Astrocyte (in vitro differentiated cells and primary cell): ENCODE measurements around the gene INSYN1.

Source experiments
- CTCF ChIP-seq: IDR thresholded peaks from 2 replicates; pipeline ENCODE4 v1.5.1; 2011; ENCODE audit warnings: low read depth, mild to moderate bottlenecking, inconsistent platforms, low read length, moderate library complexity; ENCODE audit not compliant: insufficient read depth
- EZH2 ChIP-seq: IDR thresholded peaks from 2 replicates; pipeline ENCODE4 v1.6.1; 2012; ENCODE audit warnings: mild to moderate bottlenecking, low read length, inconsistent platforms; ENCODE audit not compliant: insufficient read depth

GRCh38 chr15:73687351-73687750 lies 65.8 kb downstream of the INSYN1 start:
- TF ChIP-seq CTCF (no peak), EZH2 (no peak)
